MM.1S (cell line): ENCODE results near the gene COL6A2.
"Not testable (repeated sequence)": the region's sequence is repeated elsewhere in the genome, so short reads cannot be mapped to it uniquely, and the experiment has no call there.

Source experiments
- CTCF ChIP-seq: fragments of 300-600 bp; sonication (generic); IDR thresholded peaks from 2 replicates; pipeline ENCODE4 v1.5.1; 2016; ENCODE audit warnings: antibody characterized with exemption, low read length, mixed read lengths
- EZH2 ChIP-seq: fragments of 300-600 bp; sonication (generic); optimal IDR thresholded peaks from 2 replicates; pipeline ENCODE3; 2017; ENCODE audit warnings: low read depth, mild to moderate bottlenecking, antibody characterized with exemption, low read length, mixed read lengths
- EZH2phosphoT487 ChIP-seq: fragments of 300-600 bp; sonication (generic); IDR thresholded peaks from 2 replicates; pipeline ENCODE4 v1.6.1; 2018; ENCODE audit warnings: antibody characterized with exemption, low read length

- TF ChIP-seq EZH2phosphoT487, EZH2, CTCF: not testable (repeated sequence)
Measured at GRCh38 chr21:46170436-46171193, 72.7 kb downstream of the COL6A2 start.
